ENCODE results near the gene SLC25A38.
"Not testable (repeated sequence)": the region's sequence is repeated elsewhere in the genome, so short reads cannot be mapped to it uniquely, and the experiment has no call there.

SLC25A38 gene

DNA sequence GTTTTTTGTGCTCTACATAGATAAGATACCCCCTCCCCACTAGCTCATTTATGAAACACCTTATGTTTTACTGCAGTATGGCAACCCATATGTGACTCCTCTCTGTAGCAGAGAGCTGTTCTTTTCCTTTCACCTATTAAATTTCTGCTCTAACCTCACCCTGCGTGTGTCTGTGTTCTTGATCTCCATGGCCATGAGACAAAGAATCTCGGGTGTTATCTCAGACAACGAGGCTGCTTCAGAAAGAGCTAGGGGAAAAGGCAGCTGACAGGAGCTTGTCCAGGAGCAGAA lies 35.6 kb upstream of the SLC25A38 start:
- Histone ChIP-seq H3K4me1 (ENCODE audit: control insufficient read depth in 1 of 2, insufficient read depth in 2 of 2, low read length in 2 of 2) (peaks cover 10 to 15% of the 10 kb centered on the region in 2 donors), H3K9me3 (ENCODE audit: control insufficient read depth in 1 of 2, low read length in 2 of 2) (no peaks in the 10 kb centered on the region), H3K27ac (ENCODE audit: low read depth, low read length) (no peak overlapping the region), H3K4me3 (ENCODE audit: low read depth in 1 of 2, low read length in 2 of 2) (no peak overlapping the region), H3K36me3 (ENCODE audit: control insufficient read depth in 1 of 2, insufficient read depth in 2 of 2, low read length in 2 of 2) (no peaks in the 10 kb centered on the region), H3K9ac (ENCODE audit: low read depth in 1 of 2, low read length in 2 of 2) (no peak overlapping the region), H3K27me3 (ENCODE audit: control insufficient read depth in 1 of 2, insufficient read depth in 2 of 2, low read length in 2 of 2) (no peaks in the 10 kb centered on the region)

GRCh38 chr3:39349080-39349479 lies 34.1 kb upstream of the SLC25A38 start:
- Histone ChIP-seq H3K27me3 (ENCODE audit: control insufficient read depth in 1 of 2, insufficient read depth in 2 of 2, low read length in 2 of 2) (no peaks in the 10 kb centered on the region), H3K9me3 (ENCODE audit: control insufficient read depth in 1 of 2, low read length in 2 of 2) (no peaks in the 10 kb centered on the region), H3K27ac (ENCODE audit: low read depth, low read length) (no peak overlapping the region), H3K4me1 (ENCODE audit: control insufficient read depth in 1 of 2, insufficient read depth in 2 of 2, low read length in 2 of 2) (peaks cover 4 to 10% of the 10 kb centered on the region in 2 donors), H3K4me3 (ENCODE audit: low read depth in 1 of 2, low read length in 2 of 2) (no peak overlapping the region), H3K9ac (ENCODE audit: low read depth in 1 of 2, low read length in 2 of 2) (no peak overlapping the region), H3K36me3 (ENCODE audit: control insufficient read depth in 1 of 2, insufficient read depth in 2 of 2, low read length in 2 of 2) (no peaks in the 10 kb centered on the region)

DNA sequence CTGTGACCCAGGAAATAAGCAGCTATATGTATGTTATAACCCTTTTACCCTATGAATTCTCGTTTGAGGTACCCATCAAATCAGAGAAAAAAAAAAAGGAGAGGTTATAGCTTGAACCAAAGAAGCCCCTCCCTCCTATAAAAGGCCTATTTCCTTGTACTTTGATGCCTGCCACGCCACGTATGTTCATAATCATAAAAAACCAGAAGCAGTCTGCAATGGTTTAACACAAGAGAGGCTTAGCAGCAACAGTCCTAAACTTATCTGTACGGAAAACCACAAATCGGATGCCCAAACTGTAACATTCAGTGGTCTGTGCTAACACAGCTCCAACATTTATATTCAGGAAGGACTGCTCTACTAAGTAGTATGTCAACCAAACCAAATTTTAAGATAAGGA lies 32.5 kb upstream of the SLC25A38 start:
- H3K9me3 ChIP-seq (ENCODE audit: control insufficient read depth in 1 of 2, low read length in 2 of 2): no peaks in the 10 kb centered on the region
- H3K4me3 ChIP-seq (ENCODE audit: low read depth in 1 of 2, low read length in 2 of 2): no peak overlapping the region
- H3K27ac ChIP-seq (ENCODE audit: low read depth, low read length): no peak overlapping the region
- no peak overlapping the region for H3K9ac ChIP-seq (ENCODE audit: low read depth in 1 of 2, low read length in 2 of 2)
- H3K4me1 ChIP-seq (ENCODE audit: control insufficient read depth in 1 of 2, insufficient read depth in 2 of 2, low read length in 2 of 2): peaks cover 4 to 10% of the 10 kb centered on the region in 2 donors
- no peaks in the 10 kb centered on the region for H3K36me3 ChIP-seq (ENCODE audit: control insufficient read depth in 1 of 2, insufficient read depth in 2 of 2, low read length in 2 of 2)
- H3K27me3 ChIP-seq (ENCODE audit: control insufficient read depth in 1 of 2, insufficient read depth in 2 of 2, low read length in 2 of 2): no peaks in the 10 kb centered on the region

DNA sequence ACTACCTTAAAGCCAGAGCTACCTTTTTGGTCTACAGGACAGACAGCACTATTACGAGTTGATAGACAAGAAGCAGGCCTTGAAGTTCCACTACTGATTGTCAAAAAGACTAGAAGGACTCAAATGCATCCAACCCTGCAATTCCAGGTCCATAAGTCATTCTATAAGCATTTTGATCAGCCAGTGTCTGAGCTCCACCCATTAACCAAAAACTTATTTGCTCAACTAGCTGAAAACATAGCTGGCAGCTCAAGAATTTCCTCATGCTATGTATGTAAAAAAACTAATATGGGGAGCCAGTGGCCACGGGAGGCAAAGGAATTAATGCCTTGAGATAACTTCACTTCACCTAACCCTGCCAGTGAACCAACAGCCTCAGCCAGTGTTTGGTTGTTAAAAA lies 32.0 kb upstream of the SLC25A38 start:
- H3K4me3 ChIP-seq (ENCODE audit: low read depth in 1 of 2, low read length in 2 of 2); H3K27me3 ChIP-seq (ENCODE audit: control insufficient read depth in 1 of 2, insufficient read depth in 2 of 2, low read length in 2 of 2); H3K9me3 ChIP-seq (ENCODE audit: control insufficient read depth in 1 of 2, low read length in 2 of 2); H3K4me1 ChIP-seq (ENCODE audit: control insufficient read depth in 1 of 2, insufficient read depth in 2 of 2, low read length in 2 of 2); H3K36me3 ChIP-seq (ENCODE audit: control insufficient read depth in 1 of 2, insufficient read depth in 2 of 2, low read length in 2 of 2); H3K9ac ChIP-seq (ENCODE audit: low read depth in 1 of 2, low read length in 2 of 2); H3K27ac ChIP-seq (ENCODE audit: low read depth, low read length): not testable (repeated sequence)

DNA sequence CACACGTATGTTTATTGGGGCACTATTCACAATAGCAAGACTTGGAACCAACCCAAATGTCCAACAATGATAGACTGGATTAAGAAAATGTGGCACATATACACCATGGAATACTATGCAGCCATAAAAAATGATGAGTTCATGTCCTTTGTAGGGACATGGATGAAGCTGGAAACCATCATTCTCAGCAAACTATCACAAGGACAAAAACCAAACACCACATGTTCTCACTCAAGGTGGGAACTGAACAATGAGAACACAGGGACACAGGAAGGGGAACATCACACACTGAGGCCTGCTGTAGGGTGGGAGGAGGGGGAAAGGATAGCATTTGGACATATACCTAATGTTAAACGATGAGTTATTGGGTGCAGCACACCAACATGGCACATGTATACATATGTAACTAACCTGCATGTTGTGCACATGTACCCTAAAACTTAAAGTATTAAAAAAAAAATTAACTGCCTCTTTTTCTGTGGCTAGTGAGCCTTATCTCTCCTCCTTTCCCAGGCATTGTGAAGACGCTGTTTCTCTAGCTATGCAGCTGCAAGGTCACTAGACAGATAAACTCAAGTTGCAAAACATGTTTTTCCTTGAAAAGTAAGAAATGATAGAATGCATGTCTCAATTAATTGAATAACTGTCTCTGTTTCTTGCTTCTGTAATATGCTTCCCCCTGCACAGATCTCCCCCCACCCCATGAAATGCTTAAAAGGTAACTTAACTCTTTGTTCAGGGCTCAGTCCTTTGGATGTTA lies 29.8 kb upstream of the SLC25A38 start:
- H3K9me3 ChIP-seq (ENCODE audit: control insufficient read depth in 1 of 2, low read length in 2 of 2); H3K27ac ChIP-seq (ENCODE audit: low read depth, low read length); H3K4me1 ChIP-seq (ENCODE audit: control insufficient read depth in 1 of 2, insufficient read depth in 2 of 2, low read length in 2 of 2); H3K36me3 ChIP-seq (ENCODE audit: control insufficient read depth in 1 of 2, insufficient read depth in 2 of 2, low read length in 2 of 2); H3K9ac ChIP-seq (ENCODE audit: low read depth in 1 of 2, low read length in 2 of 2); H3K4me3 ChIP-seq (ENCODE audit: low read depth in 1 of 2, low read length in 2 of 2); H3K27me3 ChIP-seq (ENCODE audit: control insufficient read depth in 1 of 2, insufficient read depth in 2 of 2, low read length in 2 of 2): not testable (repeated sequence)

GRCh38 chr3:39358333-39358732 lies 24.8 kb upstream of the SLC25A38 start:
- Histone ChIP-seq H3K4me3 (ENCODE audit: low read depth in 1 of 2, low read length in 2 of 2) (no peak overlapping the region), H3K4me1 (ENCODE audit: control insufficient read depth in 1 of 2, insufficient read depth in 2 of 2, low read length in 2 of 2) (no peaks in the 10 kb centered on the region), H3K9ac (ENCODE audit: low read depth in 1 of 2, low read length in 2 of 2) (no peak overlapping the region), H3K36me3 (ENCODE audit: control insufficient read depth in 1 of 2, insufficient read depth in 2 of 2, low read length in 2 of 2) (no peaks in the 10 kb centered on the region), H3K27ac (ENCODE audit: low read depth, low read length) (no peak overlapping the region), H3K9me3 (ENCODE audit: control insufficient read depth in 1 of 2, low read length in 2 of 2) (no peaks in the 10 kb centered on the region), H3K27me3 (ENCODE audit: control insufficient read depth in 1 of 2, insufficient read depth in 2 of 2, low read length in 2 of 2) (no peaks in the 10 kb centered on the region)

DNA sequence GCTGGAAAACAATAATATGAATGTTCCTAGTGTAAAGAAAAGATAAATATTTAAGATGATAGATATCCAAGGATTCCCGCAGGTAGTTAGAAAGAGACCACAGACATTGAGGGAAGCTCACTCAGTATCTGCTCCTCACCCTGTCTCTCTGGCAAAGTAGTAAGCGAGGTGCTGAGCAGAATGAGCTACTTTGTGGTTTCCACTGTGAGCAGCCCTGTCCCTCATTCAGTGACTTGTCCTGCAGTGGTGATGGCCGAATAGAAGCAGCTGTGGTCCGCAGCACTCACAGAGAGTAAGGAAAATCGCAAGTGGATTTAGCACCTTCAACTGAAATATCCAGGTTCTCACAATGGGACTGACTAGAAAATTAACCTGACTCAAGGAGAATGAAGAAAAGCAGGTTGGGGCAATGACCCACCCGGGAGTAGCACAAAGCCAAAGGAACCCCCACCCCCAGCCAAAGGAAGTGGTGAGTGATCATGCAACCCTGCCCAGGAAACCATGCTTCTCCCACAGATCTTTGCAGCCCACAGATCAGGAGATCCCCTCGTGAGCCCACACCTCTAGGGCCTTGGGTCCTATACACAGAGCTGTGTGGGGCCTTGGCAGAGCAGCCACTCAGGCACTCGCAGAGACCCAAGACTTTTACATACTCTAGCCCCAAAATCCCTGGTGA lies 21.8 kb upstream of the SLC25A38 start:
- Histone ChIP-seq H3K36me3 (ENCODE audit: control insufficient read depth in 1 of 2, insufficient read depth in 2 of 2, low read length in 2 of 2) (no peaks in the 10 kb centered on the region), H3K9ac (ENCODE audit: low read depth in 1 of 2, low read length in 2 of 2) (no peak overlapping the region), H3K9me3 (ENCODE audit: control insufficient read depth in 1 of 2, low read length in 2 of 2) (no peaks in the 10 kb centered on the region), H3K27ac (ENCODE audit: low read depth, low read length) (no peak overlapping the region), H3K4me1 (ENCODE audit: control insufficient read depth in 1 of 2, insufficient read depth in 2 of 2, low read length in 2 of 2) (no peaks in the 10 kb centered on the region), H3K4me3 (ENCODE audit: low read depth in 1 of 2, low read length in 2 of 2) (no peak overlapping the region), H3K27me3 (ENCODE audit: control insufficient read depth in 1 of 2, insufficient read depth in 2 of 2, low read length in 2 of 2) (no peaks in the 10 kb centered on the region)

GRCh38 chr3:39362192-39362591 lies 21.0 kb upstream of the SLC25A38 start:
- Histone ChIP-seq H3K4me1 (ENCODE audit: control insufficient read depth in 1 of 2, insufficient read depth in 2 of 2, low read length in 2 of 2) (no peaks in the 10 kb centered on the region), H3K4me3 (ENCODE audit: low read depth in 1 of 2, low read length in 2 of 2) (no peak overlapping the region), H3K9ac (ENCODE audit: low read depth in 1 of 2, low read length in 2 of 2) (no peak overlapping the region), H3K36me3 (ENCODE audit: control insufficient read depth in 1 of 2, insufficient read depth in 2 of 2, low read length in 2 of 2) (no peaks in the 10 kb centered on the region), H3K27me3 (ENCODE audit: control insufficient read depth in 1 of 2, insufficient read depth in 2 of 2, low read length in 2 of 2) (no peaks in the 10 kb centered on the region), H3K9me3 (ENCODE audit: control insufficient read depth in 1 of 2, low read length in 2 of 2) (no peaks in the 10 kb centered on the region), H3K27ac (ENCODE audit: low read depth, low read length) (no peak overlapping the region)

GRCh38 chr3:39362812-39363211 lies 20.4 kb upstream of the SLC25A38 start:
- Histone ChIP-seq H3K27me3 (ENCODE audit: control insufficient read depth in 1 of 2, insufficient read depth in 2 of 2, low read length in 2 of 2) (no peaks in the 10 kb centered on the region), H3K36me3 (ENCODE audit: control insufficient read depth in 1 of 2, insufficient read depth in 2 of 2, low read length in 2 of 2) (no peaks in the 10 kb centered on the region), H3K4me3 (ENCODE audit: low read depth in 1 of 2, low read length in 2 of 2) (no peak overlapping the region), H3K27ac (ENCODE audit: low read depth, low read length) (no peak overlapping the region), H3K9me3 (ENCODE audit: control insufficient read depth in 1 of 2, low read length in 2 of 2) (no peaks in the 10 kb centered on the region), H3K9ac (ENCODE audit: low read depth in 1 of 2, low read length in 2 of 2) (no peak overlapping the region), H3K4me1 (ENCODE audit: control insufficient read depth in 1 of 2, insufficient read depth in 2 of 2, low read length in 2 of 2) (no peaks in the 10 kb centered on the region)

DNA sequence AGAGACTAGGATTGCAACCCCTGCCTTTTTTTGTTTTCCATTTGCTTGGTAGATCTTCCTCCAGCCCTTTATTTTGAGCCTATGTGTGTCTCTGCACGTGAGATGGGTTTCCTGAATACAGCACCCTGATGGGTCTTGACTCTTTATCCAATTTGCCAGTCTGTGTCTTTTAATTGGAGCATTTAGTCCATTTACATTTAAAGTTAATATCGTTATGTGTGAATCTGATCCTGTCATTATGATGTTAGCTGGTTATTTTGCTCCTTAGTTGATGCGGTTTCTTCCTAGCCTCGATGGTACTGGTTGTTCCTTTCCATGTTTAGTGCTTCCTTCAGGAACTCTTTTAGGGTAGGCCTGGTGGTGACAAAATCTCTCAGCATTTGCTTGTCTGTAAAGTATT lies 12.7 kb upstream of the SLC25A38 start:
- not testable (repeated sequence) for H3K9ac ChIP-seq (ENCODE audit: low read depth in 1 of 2, low read length in 2 of 2); H3K4me3 ChIP-seq (ENCODE audit: low read depth in 1 of 2, low read length in 2 of 2); H3K27ac ChIP-seq (ENCODE audit: low read depth, low read length); H3K4me1 ChIP-seq (ENCODE audit: control insufficient read depth in 1 of 2, insufficient read depth in 2 of 2, low read length in 2 of 2); H3K36me3 ChIP-seq (ENCODE audit: control insufficient read depth in 1 of 2, insufficient read depth in 2 of 2, low read length in 2 of 2); H3K27me3 ChIP-seq (ENCODE audit: control insufficient read depth in 1 of 2, insufficient read depth in 2 of 2, low read length in 2 of 2); H3K9me3 ChIP-seq (ENCODE audit: control insufficient read depth in 1 of 2, low read length in 2 of 2)

All from duodenal mucosa (tissue), 2 donors.